ENCODE data around the gene STIM1.

The STIM1 gene

GRCh38 chr11:3876613-3877012 is 21.1 kb downstream of the STIM1 start:
- Histone ChIP-seq H3K27me3 (replicated peaks) (no peaks in the 10 kb centered on the region), H3K27ac (no peak overlapping the region), H3K36me3 (replicated peaks) (no peaks in the 10 kb centered on the region), H3K4me3 (ENCODE audit: low read depth, low read length) (no peak overlapping the region)
- TF ChIP-seq CTCF (IDR thresholded peaks at IDR 0.05; ENCODE audit: low read depth, low read length, missing control alignments) = no peak
- in situ Hi-C loops (cut with HindIII; ENCODE audit: low pct_ligation_motif_present, low sequenced_read_pairs) = no loop called here
- no peak for DNase-seq

GRCh38 chr11:3877364-3878257 is 22.1 kb downstream of the STIM1 start:
- Histone ChIP-seq H3K4me3 (ENCODE audit: low read depth, low read length) (no peak overlapping the region), H3K36me3 (replicated peaks) (no peaks in the 10 kb centered on the region), H3K27ac (no peak overlapping the region), H3K27me3 (replicated peaks) (no peaks in the 10 kb centered on the region)
- in situ Hi-C loops (cut with HindIII; ENCODE audit: low pct_ligation_motif_present, low sequenced_read_pairs) = no loop called here
- no peak for DNase-seq
- TF ChIP-seq CTCF (IDR thresholded peaks at IDR 0.05; ENCODE audit: low read depth, low read length, missing control alignments) = no peak

- no peaks in the 10 kb centered on the region for H3K36me3 ChIP-seq (replicated peaks)
- DNase-seq = no peak
- no peak overlapping the region for H3K4me3 ChIP-seq (ENCODE audit: low read depth, low read length)
- H3K27me3 ChIP-seq (replicated peaks) = no peaks in the 10 kb centered on the region
- H3K27ac ChIP-seq = no peak overlapping the region
- in situ Hi-C loops (cut with HindIII; ENCODE audit: low pct_ligation_motif_present, low sequenced_read_pairs) = no loop called here
- TF ChIP-seq CTCF (IDR thresholded peaks at IDR 0.05; ENCODE audit: low read depth, low read length, missing control alignments) = no peak
Measured at GRCh38 chr11:3878258-3878584, 22.8 kb downstream of the STIM1 start.

- DNase-seq = no peak
- Histone ChIP-seq H3K36me3 (replicated peaks) (no peaks in the 10 kb centered on the region), H3K27ac (no peak overlapping the region), H3K27me3 (replicated peaks) (no peaks in the 10 kb centered on the region), H3K4me3 (ENCODE audit: low read depth, low read length) (no peak overlapping the region)
- TF ChIP-seq CTCF (IDR thresholded peaks at IDR 0.05; ENCODE audit: low read depth, low read length, missing control alignments) = no peak
- in situ Hi-C loops (cut with HindIII; ENCODE audit: low pct_ligation_motif_present, low sequenced_read_pairs) = no loop called here
Measured at GRCh38 chr11:3879216-3879966, 23.9 kb downstream of the STIM1 start.

- H3K36me3 ChIP-seq (replicated peaks) = no peaks in the 10 kb centered on the region
- H3K4me3 ChIP-seq (ENCODE audit: low read depth, low read length) = no peak overlapping the region
- DNase-seq = no peak
- H3K27me3 ChIP-seq (replicated peaks) = no peaks in the 10 kb centered on the region
- TF ChIP-seq CTCF (IDR thresholded peaks at IDR 0.05; ENCODE audit: low read depth, low read length, missing control alignments) = no peak
- H3K27ac ChIP-seq = no peak overlapping the region
- in situ Hi-C loops (cut with HindIII; ENCODE audit: low pct_ligation_motif_present, low sequenced_read_pairs) = no loop called here
Measured at GRCh38 chr11:3879967-3880542, 24.6 kb downstream of the STIM1 start.

Measured in brain microvascular endothelial cell (primary cell).